OCI-LY7 (cell line): ENCODE data around the gene PHF23.

ENCODE experiments used
- CTCF ChIP-seq: fragments of 200-600 bp; sonication (generic); conservative IDR thresholded peaks from 2 replicates; pipeline ENCODE4 v1.5.1; 2014; ENCODE audit warnings: mild to moderate bottlenecking, antibody characterized with exemption, low read length, moderate library complexity, mixed read lengths
- EZH2phosphoT487 ChIP-seq: fragments of 200-600 bp; sonication (generic); IDR thresholded peaks from 2 replicates; pipeline ENCODE4 v1.6.1; 2018; ENCODE audit warnings: low read depth, borderline replicate concordance, mild to moderate bottlenecking, mixed run types, antibody characterized with exemption, low read length, moderate library complexity, mixed read lengths

- TF ChIP-seq EZH2phosphoT487: no peak
- TF ChIP-seq CTCF: no peak
Measured at GRCh38 chr17:7224110-7224509, 15.1 kb downstream of the PHF23 start.
